ENCODE data around the gene GARNL3.

DNA sequence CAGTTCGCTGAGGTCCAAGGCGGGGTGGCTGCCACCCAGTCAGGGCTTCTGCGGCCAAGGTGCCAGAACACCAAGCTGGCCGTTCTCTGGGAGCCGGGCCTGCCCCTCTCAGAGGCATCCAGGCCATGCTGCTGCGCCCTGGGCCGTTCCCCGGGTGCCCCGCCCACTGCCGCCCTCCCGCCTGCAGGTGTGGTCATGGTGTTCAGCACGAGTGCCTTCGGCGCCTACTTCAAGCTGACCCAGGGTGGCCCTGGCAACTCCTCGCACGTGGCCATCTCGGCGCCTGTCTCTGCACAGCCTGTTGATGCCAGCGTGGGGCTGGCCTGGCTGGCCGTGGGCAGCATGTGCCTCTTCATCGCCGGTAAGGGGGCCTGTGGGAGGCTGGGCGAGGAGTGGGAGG, 140.1 kb downstream of the GARNL3 start:
- TF ChIP-seq, protein P1, sequence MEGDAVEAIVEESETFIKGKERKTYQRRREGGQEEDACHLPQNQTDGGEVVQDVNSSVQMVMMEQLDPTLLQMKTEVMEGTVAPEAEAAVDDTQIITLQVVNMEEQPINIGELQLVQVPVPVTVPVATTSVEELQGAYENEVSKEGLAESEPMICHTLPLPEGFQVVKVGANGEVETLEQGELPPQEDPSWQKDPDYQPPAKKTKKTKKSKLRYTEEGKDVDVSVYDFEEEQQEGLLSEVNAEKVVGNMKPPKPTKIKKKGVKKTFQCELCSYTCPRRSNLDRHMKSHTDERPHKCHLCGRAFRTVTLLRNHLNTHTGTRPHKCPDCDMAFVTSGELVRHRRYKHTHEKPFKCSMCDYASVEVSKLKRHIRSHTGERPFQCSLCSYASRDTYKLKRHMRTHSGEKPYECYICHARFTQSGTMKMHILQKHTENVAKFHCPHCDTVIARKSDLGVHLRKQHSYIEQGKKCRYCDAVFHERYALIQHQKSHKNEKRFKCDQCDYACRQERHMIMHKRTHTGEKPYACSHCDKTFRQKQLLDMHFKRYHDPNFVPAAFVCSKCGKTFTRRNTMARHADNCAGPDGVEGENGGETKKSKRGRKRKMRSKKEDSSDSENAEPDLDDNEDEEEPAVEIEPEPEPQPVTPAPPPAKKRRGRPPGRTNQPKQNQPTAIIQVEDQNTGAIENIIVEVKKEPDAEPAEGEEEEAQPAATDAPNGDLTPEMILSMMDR (IDR thresholded peaks at IDR 0.05), result no peak
- TF ChIP-seq SIN3A (IDR thresholded peaks at IDR 0.05; ENCODE audit: borderline replicate concordance, insufficient read depth, low read depth, low read length) (no peak), POLR2AphosphoS5 (IDR thresholded peaks at IDR 0.05; ENCODE audit: low read depth, low read length) (no peak), TCF7L2 (IDR thresholded peaks at IDR 0.05; ENCODE audit: low read depth, low read length) (no peak)
- TF ChIP-seq, protein P2, sequence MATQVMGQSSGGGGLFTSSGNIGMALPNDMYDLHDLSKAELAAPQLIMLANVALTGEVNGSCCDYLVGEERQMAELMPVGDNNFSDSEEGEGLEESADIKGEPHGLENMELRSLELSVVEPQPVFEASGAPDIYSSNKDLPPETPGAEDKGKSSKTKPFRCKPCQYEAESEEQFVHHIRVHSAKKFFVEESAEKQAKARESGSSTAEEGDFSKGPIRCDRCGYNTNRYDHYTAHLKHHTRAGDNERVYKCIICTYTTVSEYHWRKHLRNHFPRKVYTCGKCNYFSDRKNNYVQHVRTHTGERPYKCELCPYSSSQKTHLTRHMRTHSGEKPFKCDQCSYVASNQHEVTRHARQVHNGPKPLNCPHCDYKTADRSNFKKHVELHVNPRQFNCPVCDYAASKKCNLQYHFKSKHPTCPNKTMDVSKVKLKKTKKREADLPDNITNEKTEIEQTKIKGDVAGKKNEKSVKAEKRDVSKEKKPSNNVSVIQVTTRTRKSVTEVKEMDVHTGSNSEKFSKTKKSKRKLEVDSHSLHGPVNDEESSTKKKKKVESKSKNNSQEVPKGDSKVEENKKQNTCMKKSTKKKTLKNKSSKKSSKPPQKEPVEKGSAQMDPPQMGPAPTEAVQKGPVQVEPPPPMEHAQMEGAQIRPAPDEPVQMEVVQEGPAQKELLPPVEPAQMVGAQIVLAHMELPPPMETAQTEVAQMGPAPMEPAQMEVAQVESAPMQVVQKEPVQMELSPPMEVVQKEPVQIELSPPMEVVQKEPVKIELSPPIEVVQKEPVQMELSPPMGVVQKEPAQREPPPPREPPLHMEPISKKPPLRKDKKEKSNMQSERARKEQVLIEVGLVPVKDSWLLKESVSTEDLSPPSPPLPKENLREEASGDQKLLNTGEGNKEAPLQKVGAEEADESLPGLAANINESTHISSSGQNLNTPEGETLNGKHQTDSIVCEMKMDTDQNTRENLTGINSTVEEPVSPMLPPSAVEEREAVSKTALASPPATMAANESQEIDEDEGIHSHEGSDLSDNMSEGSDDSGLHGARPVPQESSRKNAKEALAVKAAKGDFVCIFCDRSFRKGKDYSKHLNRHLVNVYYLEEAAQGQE (IDR thresholded peaks at IDR 0.05; ENCODE audit: insufficient read depth in 1 of 2, low read depth in 2 of 2, low read length in 1 of 2), result no peak
